ENCODE data around the gene GGCT.
"Not testable (repeated sequence)": the region's sequence is repeated elsewhere in the genome, so short reads cannot be mapped to it uniquely, and the experiment has no call there.

GGCT gene

GRCh38 chr7:30514776-30515175, 10.1 kb upstream of the GGCT start:
- DNase-seq, result no peak

GRCh38 chr7:30514177-30514576, 9.5 kb upstream of the GGCT start:
- no peak for DNase-seq

- DNase-seq, result no peak
Observed at GRCh38 chr7:30513762-30514161, 9.1 kb upstream of the GGCT start.

GRCh38 chr7:30511973-30512662, 7.5 kb upstream of the GGCT start:
- no peak for DNase-seq

- no peak for DNase-seq
Observed at GRCh38 chr7:30511494-30511893, 6.9 kb upstream of the GGCT start.

GRCh38 chr7:30510124-30511075, 5.8 kb upstream of the GGCT start:
- no peak for DNase-seq

- DNase-seq, result not testable (repeated sequence)
Observed at GRCh38 chr7:30509171-30509857, 4.7 kb upstream of the GGCT start.

GRCh38 chr7:30507346-30507900, 2.8 kb upstream of the GGCT start:
- DNase-seq, result not testable (repeated sequence)

- no peak for DNase-seq
Observed at GRCh38 chr7:30505174-30505697, 607 bp upstream of the GGCT start.

GRCh38 chr7:30503274-30504212, 1.1 kb downstream of the GGCT start:
- no peak for DNase-seq

GRCh38 chr7:30502470-30503251, 2.0 kb downstream of the GGCT start:
- DNase-seq, result no peak

GRCh38 chr7:30501264-30501663, 3.4 kb downstream of the GGCT start:
- no peak for DNase-seq

- no peak for DNase-seq
Observed at GRCh38 chr7:30493228-30493627, 11.4 kb downstream of the GGCT start.

- no peak for DNase-seq
Observed at GRCh38 chr7:30491417-30491816, 13.2 kb downstream of the GGCT start.

GRCh38 chr7:30487371-30487770, 17.3 kb downstream of the GGCT start:
- DNase-seq, result no peak

- no peak for DNase-seq
Observed at GRCh38 chr7:30485667-30486066, 19.0 kb downstream of the GGCT start.

GRCh38 chr7:30481416-30481815, 23.2 kb downstream of the GGCT start:
- not testable (repeated sequence) for DNase-seq

GRCh38 chr7:30479202-30480120, 25.2 kb downstream of the GGCT start:
- peak in 1 of 2 donors; percentile 76 for DNase-seq

GRCh38 chr7:30478349-30479201, 26.1 kb downstream of the GGCT start, which contains the start of gene NOD1:
TSS of gene NOD1 (minus strand) at chr7:30478784. CDS start at chr7:30456921, 21,863 bp downstream.
- peak in 1 of 2 donors; percentile 52 for DNase-seq
